ENCODE results near the gene ZC3H12C.

Gene ZC3H12C

DNA sequence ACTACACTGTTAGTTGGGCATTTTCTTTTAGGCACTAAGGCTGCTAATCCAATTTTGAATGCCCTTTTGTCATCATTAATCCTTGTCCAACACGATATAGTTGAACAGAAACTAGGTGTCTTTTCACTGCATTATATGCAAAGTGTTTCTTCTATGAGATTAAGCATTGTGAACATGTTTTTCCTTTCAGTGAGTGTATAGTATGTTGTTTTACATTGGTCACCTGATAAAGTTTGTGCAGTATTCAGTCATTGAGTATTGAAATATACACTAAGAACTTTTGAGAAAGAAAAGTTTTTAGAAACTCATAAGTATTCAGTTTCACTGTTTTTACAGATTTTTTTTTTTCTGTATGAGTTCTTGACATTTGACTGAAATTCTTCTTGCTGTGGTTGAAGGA, 59.0 kb downstream of the ZC3H12C start:
- DNase-seq (ENCODE audit: low spot score), result no peak

DNA sequence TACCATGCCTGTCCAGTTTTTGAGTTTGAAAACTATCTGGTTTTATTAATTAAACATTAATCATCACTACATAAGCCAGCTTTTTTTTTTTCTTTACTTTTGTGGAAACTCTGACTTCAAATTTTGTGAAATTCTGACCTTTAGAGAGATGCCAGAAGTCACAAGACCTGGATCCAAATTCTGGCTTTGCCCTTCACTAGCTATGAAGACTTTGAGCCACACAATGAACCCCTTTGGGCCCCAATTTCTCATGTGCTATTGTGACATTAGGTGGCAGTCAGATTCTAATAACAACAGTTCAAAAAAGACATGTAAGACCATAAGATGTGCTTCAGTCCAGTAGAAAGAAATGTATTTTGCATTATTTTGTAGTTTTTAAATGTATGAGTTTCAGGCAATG, 60.3 kb downstream of the ZC3H12C start:
- no peak for DNase-seq (ENCODE audit: low spot score)

GRCh38 chr11:110156503-110156902, 63.3 kb downstream of the ZC3H12C start:
- no peak for DNase-seq (ENCODE audit: low spot score)

- no peak for DNase-seq (ENCODE audit: low spot score)
These were observed 65.4 kb downstream of the ZC3H12C start for GRCh38 chr11:110158317-110159200.

DNA sequence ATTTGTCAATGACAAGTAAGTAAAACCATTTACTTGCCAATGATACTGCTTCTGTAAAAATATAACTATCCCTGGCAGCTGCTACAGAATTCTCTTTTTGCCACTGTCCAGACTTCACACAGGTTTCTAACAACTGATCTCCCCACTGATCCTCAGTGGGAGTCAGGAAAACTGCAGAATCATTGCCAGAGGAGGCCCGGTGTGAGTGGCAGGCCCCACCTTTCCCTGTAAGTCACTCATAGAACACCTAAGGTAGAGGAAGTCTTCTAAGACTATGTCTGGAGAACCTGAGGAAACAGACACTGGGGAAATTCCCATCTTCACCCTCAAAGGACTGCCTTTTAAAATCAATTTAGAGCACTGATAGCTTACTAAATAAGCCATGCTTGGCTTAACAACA, 66.3 kb downstream of the ZC3H12C start:
- no peak for DNase-seq (ENCODE audit: low spot score)

DNA sequence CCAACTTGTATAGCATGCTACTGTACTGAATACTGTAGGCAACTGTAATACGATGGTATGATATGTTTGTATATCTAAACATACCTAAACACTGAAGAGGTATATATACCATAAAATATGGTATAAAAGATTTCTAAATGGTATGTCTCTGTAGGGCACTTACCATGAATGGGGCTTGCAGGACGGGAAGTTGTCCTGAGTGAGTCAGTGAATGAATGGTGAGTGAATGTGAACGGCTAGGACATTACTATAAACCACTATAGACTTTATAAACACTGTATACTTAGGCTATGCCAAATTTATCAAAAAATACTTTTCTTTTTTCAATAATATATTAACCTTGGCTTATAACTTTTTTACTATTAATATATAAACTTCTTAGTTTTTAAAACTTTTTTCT, 66.8 kb downstream of the ZC3H12C start:
- no peak for DNase-seq (ENCODE audit: low spot score)

DNA sequence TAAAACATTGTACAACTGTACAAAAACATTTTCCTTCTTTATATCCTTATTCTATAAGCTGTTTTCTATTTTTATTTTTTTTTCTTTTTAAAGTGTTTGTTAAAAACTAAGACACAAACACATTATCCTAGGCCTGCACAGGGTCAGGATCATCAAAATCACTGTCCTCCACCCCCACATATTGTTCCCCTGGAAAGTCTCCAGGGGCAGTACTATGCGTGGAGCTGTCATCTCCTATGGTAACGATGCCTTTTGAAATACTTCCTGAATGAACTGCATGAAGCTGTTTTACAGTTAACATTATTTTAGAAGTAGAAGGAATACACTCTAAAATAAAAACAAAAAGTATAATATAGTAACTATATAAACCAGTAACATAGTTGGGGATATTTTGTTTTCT, 67.2 kb downstream of the ZC3H12C start:
- DNase-seq (ENCODE audit: low spot score), result no peak

GRCh38 chr11:110161061-110161460, 67.9 kb downstream of the ZC3H12C start:
- no peak for DNase-seq (ENCODE audit: low spot score)

DNA sequence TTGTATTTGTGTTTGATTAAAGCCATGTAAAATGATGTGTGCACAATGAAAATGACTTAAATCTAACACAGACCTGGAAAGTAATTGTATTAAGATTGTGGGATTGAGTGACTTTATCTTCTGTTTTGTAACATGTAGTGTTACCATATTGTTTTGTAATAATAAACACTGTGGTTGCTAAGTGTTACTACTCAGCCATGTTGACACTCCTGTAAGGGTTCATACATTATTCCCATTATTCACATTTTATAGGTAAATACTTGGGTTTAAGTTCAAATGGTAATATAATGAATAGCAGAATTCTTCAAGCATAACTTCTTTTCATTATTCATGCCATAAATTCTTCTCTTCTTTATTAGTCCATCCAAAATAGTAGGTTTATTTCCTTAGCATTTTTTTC, 69.0 kb downstream of the ZC3H12C start:
- DNase-seq (ENCODE audit: low spot score), result no peak

- no peak for DNase-seq (ENCODE audit: low spot score)
These were observed 72.1 kb downstream of the ZC3H12C start for GRCh38 chr11:110165039-110165925.

DNA sequence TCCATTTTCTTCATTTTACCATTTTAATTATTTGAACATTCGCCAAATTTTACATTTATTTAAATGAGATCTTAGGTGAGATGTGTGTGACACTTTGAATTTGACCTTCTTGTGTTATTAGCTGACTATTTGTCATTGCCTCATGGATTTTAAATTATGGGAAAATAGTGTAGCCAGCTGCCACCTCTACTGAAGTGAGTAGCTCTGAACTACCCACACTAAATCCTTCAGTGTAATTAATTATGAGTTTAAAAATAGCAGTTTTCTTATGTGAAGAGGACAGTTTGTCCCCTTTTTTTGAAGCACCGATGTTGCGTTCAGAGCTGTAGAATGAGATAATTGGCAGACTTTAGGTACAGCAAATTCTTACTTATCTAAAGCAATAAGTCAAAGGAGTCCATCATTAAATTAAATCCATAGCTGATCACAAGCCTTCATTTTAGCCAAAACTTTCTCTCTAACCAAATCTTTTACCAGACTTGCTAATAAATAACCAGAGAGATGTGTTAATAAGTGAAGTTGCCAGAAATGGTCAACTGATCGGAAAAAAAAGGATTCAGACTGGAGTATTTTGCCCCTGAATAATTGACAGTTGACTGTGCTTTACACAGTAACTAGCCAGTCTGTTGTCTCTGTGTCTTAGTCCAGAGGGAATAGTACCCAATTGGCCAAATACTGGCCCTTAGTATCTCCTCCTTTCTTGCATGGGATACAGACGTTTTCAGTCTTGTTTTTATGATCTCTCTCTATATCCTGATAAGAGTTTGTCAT, 75.0 kb downstream of the ZC3H12C start:
- no peak for DNase-seq (ENCODE audit: low spot score)

DNA sequence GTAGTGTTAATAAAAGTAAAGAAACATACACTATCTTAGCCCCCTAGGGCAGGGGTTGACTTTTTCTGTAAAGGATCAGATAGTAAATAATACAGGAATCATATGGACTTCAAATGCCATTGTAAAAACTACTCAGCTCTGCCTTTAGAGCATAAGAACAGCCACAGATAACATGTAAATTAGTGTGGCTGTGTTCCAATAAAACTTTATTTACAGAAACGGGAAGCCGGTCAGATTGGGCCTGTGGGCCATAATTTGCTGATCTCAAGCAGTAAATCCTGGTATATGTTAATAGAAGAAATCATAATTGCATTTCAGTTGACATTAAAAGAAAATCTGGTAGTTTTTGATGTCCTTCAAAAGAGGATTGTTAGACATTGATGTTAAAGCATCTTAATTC, 76.5 kb downstream of the ZC3H12C start:
- no peak for DNase-seq (ENCODE audit: low spot score)

- DNase-seq (ENCODE audit: low spot score), result no peak
These were observed 79.4 kb downstream of the ZC3H12C start for GRCh38 chr11:110172468-110173065.

- peak; percentile 54 for DNase-seq (ENCODE audit: low spot score)
These were observed 80.8 kb downstream of the ZC3H12C start for GRCh38 chr11:110173811-110174644.

DNA sequence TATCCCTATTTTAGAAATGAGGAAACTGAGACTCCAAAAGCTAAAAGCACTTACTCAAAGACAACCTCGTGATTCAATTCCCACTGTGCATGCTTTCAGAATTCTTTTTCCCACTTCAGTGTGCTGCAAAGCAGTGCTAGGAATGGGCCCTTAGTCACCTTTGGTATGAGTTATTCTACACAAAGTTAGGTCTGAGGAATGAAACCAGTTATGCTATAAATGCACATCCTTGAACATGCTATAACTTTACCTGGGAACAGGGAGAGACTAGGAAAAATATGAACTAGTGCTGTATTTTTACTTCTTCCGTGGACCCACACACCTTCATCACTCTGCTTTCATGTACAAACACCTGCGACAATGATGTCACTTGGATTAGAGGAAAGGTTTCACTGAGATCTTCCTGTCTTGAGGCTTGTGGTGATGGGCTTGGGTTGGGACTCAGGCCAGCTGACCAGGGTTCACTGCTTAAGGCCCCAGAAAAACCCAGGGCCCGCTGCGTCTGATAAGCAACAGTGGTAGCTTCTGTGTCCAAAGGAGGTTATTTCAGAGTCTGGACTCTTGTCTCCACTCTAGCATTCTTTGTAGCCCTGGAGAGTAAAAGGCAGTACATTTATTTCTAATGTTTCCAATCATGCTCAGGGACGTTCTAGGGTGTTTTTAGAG, 81.6 kb downstream of the ZC3H12C start:
- no peak for DNase-seq (ENCODE audit: low spot score)

GRCh38 chr11:110176366-110177085, 83.3 kb downstream of the ZC3H12C start:
- no peak for DNase-seq (ENCODE audit: low spot score)

DNA sequence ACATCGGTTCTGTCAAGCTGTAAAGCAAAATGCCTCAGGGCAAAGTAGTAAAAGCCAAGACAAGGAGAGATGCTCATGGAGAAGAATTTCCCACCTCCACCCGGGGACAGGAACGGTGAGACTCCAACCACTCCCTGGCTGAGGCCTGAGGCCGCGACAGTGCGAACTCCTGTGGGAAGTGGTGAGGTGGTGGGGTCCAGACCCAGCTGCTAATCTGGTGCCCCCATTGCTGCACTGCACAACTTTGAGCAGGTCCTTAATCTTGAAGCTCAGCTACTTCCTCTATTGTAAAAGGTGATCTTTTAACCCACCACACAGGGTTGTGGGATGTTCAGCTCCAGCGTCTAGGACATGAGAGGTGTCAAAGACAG, 83.9 kb downstream of the ZC3H12C start:
- no peak for DNase-seq (ENCODE audit: low spot score)

- no peak for DNase-seq (ENCODE audit: low spot score)
These were observed 85.9 kb downstream of the ZC3H12C start for GRCh38 chr11:110179064-110179463.

DNA sequence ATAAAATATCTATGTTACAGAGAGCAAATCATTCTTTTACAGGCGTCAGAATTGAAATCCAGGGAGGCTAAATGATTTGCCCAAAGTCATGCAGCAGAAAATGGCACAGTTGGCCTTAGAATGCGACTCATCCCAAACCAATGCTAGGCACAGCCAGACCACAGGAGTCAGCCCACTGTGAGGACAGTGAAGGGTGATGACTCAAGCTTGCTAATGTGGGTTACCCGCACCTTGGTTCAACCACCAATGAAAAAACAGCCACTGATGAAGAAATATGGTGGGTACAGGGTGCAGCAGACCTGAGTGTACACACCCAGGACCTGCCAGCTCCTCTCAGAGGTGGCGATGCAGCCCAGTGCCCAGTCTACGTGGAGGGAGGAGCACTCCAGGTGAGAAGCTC, 89.7 kb downstream of the ZC3H12C start:
- no peak for DNase-seq (ENCODE audit: low spot score)

DNA sequence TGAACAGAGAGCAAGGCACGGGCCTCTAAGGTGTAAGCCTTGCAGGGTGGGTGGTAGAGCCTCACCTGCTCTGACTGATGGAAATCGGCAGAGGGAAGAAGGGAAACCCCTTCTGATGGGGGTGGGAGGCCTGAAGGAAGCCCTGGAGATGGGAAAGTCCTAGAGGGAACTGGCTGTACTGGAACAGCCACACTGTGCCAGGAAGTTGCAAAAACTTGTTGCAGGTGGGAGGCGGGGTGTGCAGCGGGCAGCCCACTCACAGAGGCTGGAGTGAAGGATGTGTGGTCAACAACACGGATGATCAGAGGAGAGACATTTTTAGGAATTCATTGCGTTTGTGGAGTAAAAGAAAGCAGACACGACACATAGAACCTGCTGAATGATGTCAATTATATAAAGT, 91.3 kb downstream of the ZC3H12C start:
- DNase-seq (ENCODE audit: low spot score), result no peak
